ENCODE measurements around the gene KIF21A. TPM values are rescaled to one million over a fixed set of nuclear protein-coding genes. Genes with fewer than 3 reads are reported as not detected.

KIF21A gene
- polyA plus RNA-seq, 1 experiment, result 1.4 TPM

- no peak overlapping the region for H3K4me3 ChIP-seq (ENCODE audit: low read depth, low read length)
- no peak for DNase-seq (ENCODE audit: low read depth, low spot score)
- H3K27ac ChIP-seq (ENCODE audit: low read depth, low read length), result no peak overlapping the region
- POLR2A ChIA-PET, result no interaction called here
- no peak for TF ChIP-seq CTCF (IDR thresholded peaks at IDR 0.05; ENCODE audit: low read depth, low read length)
- H3K27me3 ChIP-seq (ENCODE audit: control insufficient read depth, insufficient read depth, low read length), result no peaks in the 10 kb centered on the region
- CTCF ChIA-PET, result interaction anchor here (0.6 kb wide), 1 partner anchor 14 kb away, joined by 3 read pairs; no protein-coding TSS in a partner anchor
- no peaks in the 10 kb centered on the region; the same call in 1 of the 2 replicates for H3K9me3 ChIP-seq (ENCODE audit: control insufficient read depth, insufficient read depth, low read length)
These were observed 50.6 kb downstream of the KIF21A start for GRCh38 chr12:39392154-39392925.

GRCh38 chr12:39390752-39391151, 52.2 kb downstream of the KIF21A start:
- TF ChIP-seq CTCF (IDR thresholded peaks at IDR 0.05; ENCODE audit: low read depth, low read length), result no peak
- DNase-seq (ENCODE audit: low read depth, low spot score), result no peak
- ChIA-PET POLR2A (no interaction called here), CTCF (no interaction called here)
- no peak overlapping the region for H3K27ac ChIP-seq (ENCODE audit: low read depth, low read length)
- H3K4me3 ChIP-seq (ENCODE audit: low read depth, low read length), result no peak overlapping the region
- H3K27me3 ChIP-seq (ENCODE audit: control insufficient read depth, insufficient read depth, low read length), result no peaks in the 10 kb centered on the region
- H3K9me3 ChIP-seq (ENCODE audit: control insufficient read depth, insufficient read depth, low read length), result no peaks in the 10 kb centered on the region; the same call in 1 of the 2 replicates

- ChIA-PET POLR2A (no interaction called here), CTCF (no interaction called here)
- H3K4me3 ChIP-seq (ENCODE audit: low read depth, low read length), result no peak overlapping the region
- TF ChIP-seq CTCF (IDR thresholded peaks at IDR 0.05; ENCODE audit: low read depth, low read length), result no peak
- no peak for DNase-seq (ENCODE audit: low read depth, low spot score)
- no peaks in the 10 kb centered on the region for H3K9me3 ChIP-seq (ENCODE audit: control insufficient read depth, insufficient read depth, low read length)
- no peaks in the 10 kb centered on the region for H3K27me3 ChIP-seq (ENCODE audit: control insufficient read depth, insufficient read depth, low read length)
- H3K27ac ChIP-seq (ENCODE audit: low read depth, low read length), result no peak overlapping the region
These were observed 53.3 kb downstream of the KIF21A start for GRCh38 chr12:39389399-39390150.

GRCh38 chr12:39386335-39386734, 56.6 kb downstream of the KIF21A start:
- Histone ChIP-seq H3K27me3 (ENCODE audit: control insufficient read depth, insufficient read depth, low read length) (no peaks in the 10 kb centered on the region), H3K9me3 (ENCODE audit: control insufficient read depth, insufficient read depth, low read length) (no peaks in the 10 kb centered on the region), H3K27ac (ENCODE audit: low read depth, low read length) (no peak overlapping the region), H3K4me3 (ENCODE audit: low read depth, low read length) (no peak overlapping the region)
- no peak for DNase-seq (ENCODE audit: low read depth, low spot score)
- CTCF ChIA-PET, result no interaction called here
- POLR2A ChIA-PET, result no interaction called here
- no peak for TF ChIP-seq CTCF (IDR thresholded peaks at IDR 0.05; ENCODE audit: low read depth, low read length)

GRCh38 chr12:39383114-39383513, 59.8 kb downstream of the KIF21A start:
- H3K9me3 ChIP-seq (ENCODE audit: control insufficient read depth, insufficient read depth, low read length), result no peaks in the 10 kb centered on the region
- no peak overlapping the region for H3K27ac ChIP-seq (ENCODE audit: low read depth, low read length)
- TF ChIP-seq CTCF (IDR thresholded peaks at IDR 0.05; ENCODE audit: low read depth, low read length), result no peak
- ChIA-PET CTCF (no interaction called here), POLR2A (no interaction called here)
- no peaks in the 10 kb centered on the region for H3K27me3 ChIP-seq (ENCODE audit: control insufficient read depth, insufficient read depth, low read length)
- H3K4me3 ChIP-seq (ENCODE audit: low read depth, low read length), result no peak overlapping the region
- no peak for DNase-seq (ENCODE audit: low read depth, low spot score)
